GM18907 (cell line): ENCODE measurements around the gene ZNF783.
"Not testable (repeated sequence)": the region's sequence is repeated elsewhere in the genome, so short reads cannot be mapped to it uniquely, and the experiment has no call there.

Source experiments
- ATAC-seq: cut with Tn5 transposase; IDR thresholded peaks from one replicate; pipeline ENCODE4 v1.9.1; 2021; ENCODE audit warnings: mild to moderate bottlenecking, moderate library complexity; ENCODE audit not compliant: unreplicated experiment

The ZNF783 gene

DNA sequence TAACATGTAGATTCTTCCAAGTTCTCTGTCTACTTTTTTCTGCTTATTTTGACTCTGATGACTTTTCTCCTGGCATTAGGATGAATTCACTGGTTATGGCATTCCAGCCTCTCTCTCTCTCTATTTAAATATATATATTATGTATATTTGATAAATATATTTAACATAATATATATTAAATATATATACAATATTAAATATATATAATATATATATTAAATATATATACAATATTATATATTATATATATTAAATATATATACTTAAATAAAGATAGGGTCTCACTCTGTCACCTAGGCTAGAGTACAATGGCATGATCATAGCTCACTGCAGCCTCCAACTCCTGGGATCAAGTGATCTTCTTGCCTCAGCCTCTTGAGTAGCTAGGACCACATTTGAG is 60.7 kb downstream of the ZNF783 start:
- no peak for ATAC-seq

- ATAC-seq, result no peak
Observed at GRCh38 chr7:149325248-149325647, 63.3 kb downstream of the ZNF783 start.

DNA sequence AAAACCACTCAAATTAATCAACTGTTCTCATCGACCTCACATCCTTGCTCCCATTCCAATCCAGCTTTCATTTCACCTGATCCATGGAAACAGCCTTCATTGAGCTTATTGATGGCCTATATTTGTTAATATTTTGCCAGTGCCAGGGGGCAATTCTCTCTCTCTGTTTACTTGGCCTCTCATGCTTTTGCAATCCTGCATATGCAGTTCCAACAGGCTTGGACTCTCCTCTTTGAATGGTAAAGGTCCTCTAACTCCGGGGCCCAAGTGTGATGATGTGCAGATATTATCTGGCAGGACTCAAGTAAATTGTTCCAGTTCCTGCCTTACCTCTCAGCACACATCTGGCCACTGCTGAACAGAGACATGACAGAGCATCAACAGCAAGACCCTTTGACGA is 67.3 kb downstream of the ZNF783 start:
- ATAC-seq, result no peak

DNA sequence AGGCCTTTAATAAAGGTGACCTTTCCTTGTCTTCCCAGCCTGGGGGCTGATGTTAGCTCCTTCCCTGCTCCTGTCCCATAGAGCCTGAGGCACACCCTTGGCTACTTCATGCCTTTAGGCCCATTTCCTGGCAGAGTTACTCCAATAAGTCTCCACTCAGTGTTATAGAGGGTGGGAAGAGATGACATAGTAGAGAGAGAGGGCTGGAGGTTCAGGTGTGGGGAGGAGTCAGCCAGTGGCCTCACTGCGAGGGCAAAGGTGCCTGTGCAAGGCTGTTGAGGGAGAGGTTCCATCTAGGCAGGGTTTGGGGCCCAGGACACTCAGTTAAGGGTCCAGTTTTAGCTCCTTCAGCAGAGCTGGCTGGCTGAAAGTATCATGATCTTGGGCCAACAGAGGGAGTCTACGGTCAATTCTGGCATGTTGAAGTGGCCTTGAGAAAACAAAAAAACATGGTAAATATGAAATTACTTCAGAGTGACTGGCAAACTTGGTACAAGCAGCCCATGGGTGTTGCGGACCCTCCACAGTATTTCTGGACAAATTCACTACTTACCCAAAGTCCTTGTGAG is 67.9 kb downstream of the ZNF783 start:
- ATAC-seq, result no peak

- no peak for ATAC-seq
Observed at GRCh38 chr7:149330914-149331567, 69.0 kb downstream of the ZNF783 start.

DNA sequence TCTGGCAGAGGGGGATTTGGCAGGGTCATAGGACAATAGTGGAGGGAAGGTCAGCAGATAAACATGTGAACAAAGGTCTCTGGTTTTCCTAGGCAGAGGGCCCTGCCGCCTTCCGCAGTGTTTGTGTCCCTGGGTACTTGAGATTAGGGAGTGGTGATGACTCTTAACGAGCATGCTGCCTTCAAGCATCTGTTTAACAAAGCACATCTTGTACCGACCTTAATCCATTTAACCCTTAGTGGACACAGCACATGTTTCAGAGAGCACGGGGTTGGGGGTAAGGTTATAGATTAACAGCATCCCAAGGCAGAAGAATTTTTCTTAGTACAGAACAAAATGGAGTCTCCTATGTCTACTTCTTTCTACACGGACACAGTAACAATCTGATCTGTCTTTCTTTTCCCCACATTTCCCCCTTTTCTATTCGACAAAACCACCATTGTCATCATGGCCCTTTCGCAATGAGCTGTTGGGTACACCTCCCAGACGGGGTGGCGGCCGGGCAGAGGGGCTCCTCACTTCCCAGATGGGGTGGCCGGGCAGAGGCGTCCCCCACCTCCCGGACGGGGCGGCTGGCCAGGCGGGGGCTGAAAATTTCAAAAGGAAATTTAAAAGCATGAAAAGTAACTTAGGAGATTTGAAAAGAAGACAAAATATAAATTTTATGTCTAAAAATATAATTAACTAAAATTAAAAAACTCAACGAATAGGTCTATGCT is 70.8 kb downstream of the ZNF783 start:
- ATAC-seq, result not testable (repeated sequence)

DNA sequence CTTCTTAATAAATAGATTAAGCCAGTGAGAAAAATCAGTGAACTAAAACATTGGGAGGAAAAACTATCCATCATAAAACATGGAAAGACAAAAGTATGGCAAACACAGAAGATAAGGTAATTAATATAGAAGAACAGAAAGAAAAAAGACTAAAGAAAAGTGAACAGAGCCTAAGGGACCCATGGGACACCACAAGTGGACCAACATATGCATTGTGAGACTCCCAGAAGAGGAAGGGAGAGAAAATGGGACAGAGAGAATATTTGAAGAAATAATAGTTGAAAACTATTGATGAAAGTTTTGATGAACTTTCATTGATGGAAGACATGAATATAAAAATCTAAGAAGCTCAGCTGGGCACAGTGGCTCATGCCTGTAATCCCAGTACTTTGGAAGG is 71.3 kb downstream of the ZNF783 start:
- ATAC-seq, result no peak

GRCh38 chr7:149334219-149334618 is 72.2 kb downstream of the ZNF783 start:
- ATAC-seq, result no peak
